ENCODE results near the gene PODXL2. TPM values are rescaled to one million over a fixed set of nuclear protein-coding genes. Genes with fewer than 3 reads are reported as not detected.

The PODXL2 gene
- total RNA-seq, 1 experiment from 2014 or later, result 5.7 TPM

DNA sequence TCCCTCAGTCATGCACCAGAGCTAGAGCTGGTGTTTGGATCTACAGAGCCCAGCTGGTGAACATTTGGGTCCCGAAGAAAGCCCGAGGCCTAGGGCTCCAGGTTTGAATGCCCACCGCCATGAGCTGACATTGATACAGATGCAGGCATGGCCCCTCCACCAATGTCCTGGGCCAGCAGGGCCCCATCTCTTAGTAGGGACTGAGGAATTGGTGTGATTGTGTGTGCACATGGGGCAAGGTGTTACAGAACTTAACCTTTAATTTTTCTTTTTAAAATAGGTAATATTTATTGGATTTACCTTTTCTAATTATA is 11.0 kb downstream of the PODXL2 start:
- no peaks in the 10 kb centered on the region for H4K20me1 ChIP-seq (ENCODE audit: insufficient read depth)
- H3K27me3 ChIP-seq (ENCODE audit: insufficient read depth, low read length), result no peaks in the 10 kb centered on the region
- no peak overlapping the region for H3K27ac ChIP-seq (ENCODE audit: low read depth, low read length)
- H3K4me3 ChIP-seq (replicated peaks in 1 of 2; ENCODE audit: low read depth in 1 of 2, low read length in 2 of 2), result no peak overlapping the region
- TF ChIP-seq, protein P1, sequence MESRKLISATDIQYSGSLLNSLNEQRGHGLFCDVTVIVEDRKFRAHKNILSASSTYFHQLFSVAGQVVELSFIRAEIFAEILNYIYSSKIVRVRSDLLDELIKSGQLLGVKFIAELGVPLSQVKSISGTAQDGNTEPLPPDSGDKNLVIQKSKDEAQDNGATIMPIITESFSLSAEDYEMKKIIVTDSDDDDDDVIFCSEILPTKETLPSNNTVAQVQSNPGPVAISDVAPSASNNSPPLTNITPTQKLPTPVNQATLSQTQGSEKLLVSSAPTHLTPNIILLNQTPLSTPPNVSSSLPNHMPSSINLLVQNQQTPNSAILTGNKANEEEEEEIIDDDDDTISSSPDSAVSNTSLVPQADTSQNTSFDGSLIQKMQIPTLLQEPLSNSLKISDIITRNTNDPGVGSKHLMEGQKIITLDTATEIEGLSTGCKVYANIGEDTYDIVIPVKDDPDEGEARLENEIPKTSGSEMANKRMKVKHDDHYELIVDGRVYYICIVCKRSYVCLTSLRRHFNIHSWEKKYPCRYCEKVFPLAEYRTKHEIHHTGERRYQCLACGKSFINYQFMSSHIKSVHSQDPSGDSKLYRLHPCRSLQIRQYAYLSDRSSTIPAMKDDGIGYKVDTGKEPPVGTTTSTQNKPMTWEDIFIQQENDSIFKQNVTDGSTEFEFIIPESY (IDR thresholded peaks at IDR 0.05; ENCODE audit: extremely low read depth, insufficient replicate concordance, low read length), result no peak
- TF ChIP-seq ZFX (IDR thresholded peaks at IDR 0.05) (no peak), SRF (IDR thresholded peaks at IDR 0.05; ENCODE audit: low read depth) (no peak), POLR2AphosphoS5 (IDR thresholded peaks at IDR 0.05; ENCODE audit: low read depth, low read length) (no peak), ELF1 (IDR thresholded peaks at IDR 0.05; ENCODE audit: borderline replicate concordance, low read depth) (no peak), POLR2A (IDR thresholded peaks at IDR 0.05; ENCODE audit: borderline replicate concordance, extremely low read depth, insufficient read depth, insufficient read length) (no peak), TCF7L2 (IDR thresholded peaks at IDR 0.05; ENCODE audit: borderline replicate concordance, extremely low read depth, insufficient read depth, insufficient read length) (no peak), SIN3A (IDR thresholded peaks at IDR 0.05; ENCODE audit: low read depth) (no peak), EGR1 (IDR thresholded peaks at IDR 0.05; ENCODE audit: low read depth) (no peak), EZH2 (IDR thresholded peaks at IDR 0.05) (no peak), CBX3 (IDR thresholded peaks at IDR 0.05; ENCODE audit: low read depth) (no peak)
- TF ChIP-seq, protein P2, sequence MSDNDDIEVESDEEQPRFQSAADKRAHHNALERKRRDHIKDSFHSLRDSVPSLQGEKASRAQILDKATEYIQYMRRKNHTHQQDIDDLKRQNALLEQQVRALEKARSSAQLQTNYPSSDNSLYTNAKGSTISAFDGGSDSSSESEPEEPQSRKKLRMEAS (IDR thresholded peaks at IDR 0.05), result no peak
- TF ChIP-seq, protein P3, sequence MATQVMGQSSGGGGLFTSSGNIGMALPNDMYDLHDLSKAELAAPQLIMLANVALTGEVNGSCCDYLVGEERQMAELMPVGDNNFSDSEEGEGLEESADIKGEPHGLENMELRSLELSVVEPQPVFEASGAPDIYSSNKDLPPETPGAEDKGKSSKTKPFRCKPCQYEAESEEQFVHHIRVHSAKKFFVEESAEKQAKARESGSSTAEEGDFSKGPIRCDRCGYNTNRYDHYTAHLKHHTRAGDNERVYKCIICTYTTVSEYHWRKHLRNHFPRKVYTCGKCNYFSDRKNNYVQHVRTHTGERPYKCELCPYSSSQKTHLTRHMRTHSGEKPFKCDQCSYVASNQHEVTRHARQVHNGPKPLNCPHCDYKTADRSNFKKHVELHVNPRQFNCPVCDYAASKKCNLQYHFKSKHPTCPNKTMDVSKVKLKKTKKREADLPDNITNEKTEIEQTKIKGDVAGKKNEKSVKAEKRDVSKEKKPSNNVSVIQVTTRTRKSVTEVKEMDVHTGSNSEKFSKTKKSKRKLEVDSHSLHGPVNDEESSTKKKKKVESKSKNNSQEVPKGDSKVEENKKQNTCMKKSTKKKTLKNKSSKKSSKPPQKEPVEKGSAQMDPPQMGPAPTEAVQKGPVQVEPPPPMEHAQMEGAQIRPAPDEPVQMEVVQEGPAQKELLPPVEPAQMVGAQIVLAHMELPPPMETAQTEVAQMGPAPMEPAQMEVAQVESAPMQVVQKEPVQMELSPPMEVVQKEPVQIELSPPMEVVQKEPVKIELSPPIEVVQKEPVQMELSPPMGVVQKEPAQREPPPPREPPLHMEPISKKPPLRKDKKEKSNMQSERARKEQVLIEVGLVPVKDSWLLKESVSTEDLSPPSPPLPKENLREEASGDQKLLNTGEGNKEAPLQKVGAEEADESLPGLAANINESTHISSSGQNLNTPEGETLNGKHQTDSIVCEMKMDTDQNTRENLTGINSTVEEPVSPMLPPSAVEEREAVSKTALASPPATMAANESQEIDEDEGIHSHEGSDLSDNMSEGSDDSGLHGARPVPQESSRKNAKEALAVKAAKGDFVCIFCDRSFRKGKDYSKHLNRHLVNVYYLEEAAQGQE (IDR thresholded peaks at IDR 0.05; ENCODE audit: low read depth), result no peak
- no peak overlapping the region for H3K4me2 ChIP-seq (ENCODE audit: low read length)
- CTCF ChIA-PET, result no interaction called here
- H3K9me2 ChIP-seq (ENCODE audit: insufficient read depth), result no peaks in the 10 kb centered on the region
- no peak overlapping the region for H3K9ac ChIP-seq (ENCODE audit: low read length)
- RAD21 ChIA-PET (ENCODE audit: low non-redundant PET in 1 of 2, low total read pairs in 2 of 2, uncharacterized antibody in 2 of 2, unreplicated experiment in 2 of 2), result interaction anchor here in 1 of 2 experiments (0.6 kb wide), 1 partner anchor 55 kb away, joined by 5 read pairs; no protein-coding TSS in a partner anchor
- DNase-seq (ENCODE audit: low read depth, low spot score) (no peak), ATAC-seq (no peak)
- POLR2A ChIA-PET, result no interaction called here
- intact Hi-C loops (cut with micrococcal nuclease), result no loop called here
- H3K36me3 ChIP-seq (ENCODE audit: control insufficient read depth in 1 of 2, insufficient read depth in 2 of 2, low read length in 2 of 2), result no peaks in the 10 kb centered on the region
- no peaks in the 10 kb centered on the region for H3K79me2 ChIP-seq (ENCODE audit: insufficient read depth, low read length)
- no peaks in the 10 kb centered on the region for H3K9me3 ChIP-seq (ENCODE audit: control insufficient read depth in 1 of 2, insufficient read depth in 1 of 2, low read depth in 1 of 2, low read length in 2 of 2)
- H3K4me1 ChIP-seq (ENCODE audit: control insufficient read depth in 1 of 2, insufficient read depth in 2 of 2, low read length in 2 of 2), result peaks cover 0 to 4% of the 10 kb centered on the region in 2 experiments; a peak in 1 of 4 replicates
- BruUV-seq (replicated peaks), result no TSS peak
- H2AFZ ChIP-seq (ENCODE audit: low read depth, low read length, poor library complexity, severe bottlenecking), result no peak overlapping the region
